Astrocyte (in vitro differentiated cells and primary cell): ENCODE measurements around the gene NPTX1.

Experiments
- EZH2 ChIP-seq: IDR thresholded peaks from 2 replicates; pipeline ENCODE4 v1.6.1; 2012; ENCODE audit warnings: mild to moderate bottlenecking, low read length, inconsistent platforms; ENCODE audit not compliant: insufficient read depth
- TF ChIP-seq, protein P1 (sequence below): IDR thresholded peaks from 2 replicates; pipeline ENCODE4 v1.5.1; 2011; ENCODE audit warnings: low read depth, mild to moderate bottlenecking, inconsistent platforms, low read length, moderate library complexity; ENCODE audit not compliant: insufficient read depth

DNA sequence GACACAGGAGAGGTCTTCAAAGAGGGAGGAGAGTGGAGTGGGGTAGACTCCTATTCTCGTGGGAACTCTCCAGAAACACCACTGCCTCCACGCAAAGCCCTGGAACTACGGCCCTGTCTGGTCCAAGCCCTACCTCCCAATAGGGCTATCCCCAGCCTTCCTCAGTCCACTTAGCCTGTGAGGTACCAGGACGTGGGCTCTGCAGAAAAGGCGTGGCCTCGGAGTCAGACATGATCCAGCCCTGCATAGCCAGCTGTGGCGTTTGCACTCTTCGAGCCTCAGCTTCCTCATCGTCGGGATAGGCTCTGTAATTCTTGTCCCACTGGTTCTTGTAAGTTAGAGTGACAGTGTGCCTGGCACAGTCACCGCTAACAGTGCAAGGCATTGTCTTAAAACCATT, 47.6 kb downstream of the NPTX1 start:
- TF ChIP-seq, protein P1, sequence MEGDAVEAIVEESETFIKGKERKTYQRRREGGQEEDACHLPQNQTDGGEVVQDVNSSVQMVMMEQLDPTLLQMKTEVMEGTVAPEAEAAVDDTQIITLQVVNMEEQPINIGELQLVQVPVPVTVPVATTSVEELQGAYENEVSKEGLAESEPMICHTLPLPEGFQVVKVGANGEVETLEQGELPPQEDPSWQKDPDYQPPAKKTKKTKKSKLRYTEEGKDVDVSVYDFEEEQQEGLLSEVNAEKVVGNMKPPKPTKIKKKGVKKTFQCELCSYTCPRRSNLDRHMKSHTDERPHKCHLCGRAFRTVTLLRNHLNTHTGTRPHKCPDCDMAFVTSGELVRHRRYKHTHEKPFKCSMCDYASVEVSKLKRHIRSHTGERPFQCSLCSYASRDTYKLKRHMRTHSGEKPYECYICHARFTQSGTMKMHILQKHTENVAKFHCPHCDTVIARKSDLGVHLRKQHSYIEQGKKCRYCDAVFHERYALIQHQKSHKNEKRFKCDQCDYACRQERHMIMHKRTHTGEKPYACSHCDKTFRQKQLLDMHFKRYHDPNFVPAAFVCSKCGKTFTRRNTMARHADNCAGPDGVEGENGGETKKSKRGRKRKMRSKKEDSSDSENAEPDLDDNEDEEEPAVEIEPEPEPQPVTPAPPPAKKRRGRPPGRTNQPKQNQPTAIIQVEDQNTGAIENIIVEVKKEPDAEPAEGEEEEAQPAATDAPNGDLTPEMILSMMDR, result no peak
- no peak for TF ChIP-seq EZH2
